Gastroesophageal sphincter (tissue), 3 donors: ENCODE measurements around the gene LDLRAD3.

Source experiments
- CTCF ChIP-seq, 4 experiments: fragments of 200-600 bp in 2 of 4; fragments of 450-650 bp in 2 of 4; sonication (generic) in 1 of 4; IDR thresholded peaks; one replicate each; pipeline ENCODE4 v1.5.1; 2017 to 2019; ENCODE audit warnings: antibody characterized with exemption in 4 of 4, mild to moderate bottlenecking in 2 of 4, moderate library complexity in 2 of 4
- POLR2A ChIP-seq, 2 donors: fragments of 450-650 bp; IDR thresholded peaks; one replicate each; pipeline ENCODE4 v1.6.1; 2017; ENCODE audit warnings: antibody characterized with exemption in 2 of 2, mild to moderate bottlenecking in 2 of 2, moderate library complexity in 1 of 2

GRCh38 chr11:36147491-36147890 is 203.6 kb downstream of the LDLRAD3 start:
- no peak for TF ChIP-seq CTCF (IDR thresholded peaks at IDR 0.05)
- TF ChIP-seq POLR2A (IDR thresholded peaks at IDR 0.05) = no peak
